ENCODE data around the gene MPND. TPM values are rescaled to one million over a fixed set of nuclear protein-coding genes. Genes with fewer than 3 reads are reported as not detected.

The MPND gene
- total and polyA plus RNA-seq, 2 of the 13 experiments (the other 11 are each of a cell fraction or from before 2014, with no cell fraction given), result 10.8 to 15.8 TPM

DNA sequence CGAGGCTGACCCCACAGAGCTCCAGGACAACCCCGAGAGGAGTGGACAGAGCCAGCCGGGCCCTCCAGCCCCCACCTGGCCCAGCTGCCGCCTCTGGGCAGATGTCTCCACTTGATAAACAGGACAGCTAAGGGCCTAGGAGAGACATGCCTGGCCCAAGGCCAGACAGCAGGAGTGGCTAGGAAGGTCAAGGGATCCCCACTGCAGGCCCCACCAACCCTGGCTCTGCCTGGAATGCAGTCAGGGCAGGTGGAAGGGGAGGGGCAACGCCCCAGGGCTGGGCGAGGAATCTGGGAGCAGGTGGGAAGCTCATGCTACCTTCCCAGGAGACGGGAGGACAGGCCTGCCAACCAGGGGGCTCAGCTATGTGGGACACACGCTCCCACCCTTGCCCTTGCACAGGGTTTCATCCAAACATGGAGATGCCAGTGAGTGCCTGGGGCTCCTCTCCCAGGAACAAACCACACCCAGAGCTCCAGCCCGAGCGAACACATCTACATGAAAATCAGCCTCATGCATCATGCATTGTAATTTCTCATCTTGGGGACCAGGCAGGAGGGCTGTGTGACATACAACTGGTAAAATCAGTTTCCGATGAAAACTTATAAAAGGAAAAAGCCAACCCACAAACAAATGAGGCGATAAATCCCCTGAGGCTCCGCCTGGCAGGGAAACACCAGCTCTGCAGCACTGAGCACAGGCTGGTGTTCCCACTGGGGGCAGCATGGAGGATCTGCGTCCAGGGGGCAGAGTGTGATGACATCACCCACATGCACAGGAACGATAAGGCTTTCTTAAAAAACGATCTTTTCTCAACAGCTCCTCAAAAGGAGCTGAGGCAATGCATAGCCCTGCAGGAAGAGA is 32.0 kb downstream of the MPND start (continued):
- TF ChIP-seq ARID5B (CRISPR knock-in tag; IDR thresholded peaks at IDR 0.05) (peak; percentile 16; the same call in 1 of the 2 replicates), PAF1 (CRISPR knock-in tag; IDR thresholded peaks at IDR 0.05) (no peak), ZKSCAN8 (CRISPR knock-in tag; IDR thresholded peaks at IDR 0.05; ENCODE audit: borderline replicate concordance) (no peak), TEF (CRISPR knock-in tag; IDR thresholded peaks at IDR 0.05) (no peak), KAT8 (CRISPR knock-in tag; IDR thresholded peaks at IDR 0.05) (no peak), FOSL2 (CRISPR knock-in tag; IDR thresholded peaks at IDR 0.05) (0 out of 2 replicates have a peak, but pooled peaks have one; percentile 10), SIX1 (CRISPR knock-in tag; IDR thresholded peaks at IDR 0.05; ENCODE audit: borderline replicate concordance) (no peak), ZNF33A (CRISPR knock-in tag; IDR thresholded peaks at IDR 0.05; ENCODE audit: borderline replicate concordance) (no peak), SP1 (IDR thresholded peaks at IDR 0.05) (no peak), SP1 (CRISPR knock-in tag; IDR thresholded peaks at IDR 0.05) (no peak), ZBTB3 (CRISPR knock-in tag; IDR thresholded peaks at IDR 0.05; ENCODE audit: borderline replicate concordance, low read depth) (no peak)
- TF ChIP-seq, protein P1, sequence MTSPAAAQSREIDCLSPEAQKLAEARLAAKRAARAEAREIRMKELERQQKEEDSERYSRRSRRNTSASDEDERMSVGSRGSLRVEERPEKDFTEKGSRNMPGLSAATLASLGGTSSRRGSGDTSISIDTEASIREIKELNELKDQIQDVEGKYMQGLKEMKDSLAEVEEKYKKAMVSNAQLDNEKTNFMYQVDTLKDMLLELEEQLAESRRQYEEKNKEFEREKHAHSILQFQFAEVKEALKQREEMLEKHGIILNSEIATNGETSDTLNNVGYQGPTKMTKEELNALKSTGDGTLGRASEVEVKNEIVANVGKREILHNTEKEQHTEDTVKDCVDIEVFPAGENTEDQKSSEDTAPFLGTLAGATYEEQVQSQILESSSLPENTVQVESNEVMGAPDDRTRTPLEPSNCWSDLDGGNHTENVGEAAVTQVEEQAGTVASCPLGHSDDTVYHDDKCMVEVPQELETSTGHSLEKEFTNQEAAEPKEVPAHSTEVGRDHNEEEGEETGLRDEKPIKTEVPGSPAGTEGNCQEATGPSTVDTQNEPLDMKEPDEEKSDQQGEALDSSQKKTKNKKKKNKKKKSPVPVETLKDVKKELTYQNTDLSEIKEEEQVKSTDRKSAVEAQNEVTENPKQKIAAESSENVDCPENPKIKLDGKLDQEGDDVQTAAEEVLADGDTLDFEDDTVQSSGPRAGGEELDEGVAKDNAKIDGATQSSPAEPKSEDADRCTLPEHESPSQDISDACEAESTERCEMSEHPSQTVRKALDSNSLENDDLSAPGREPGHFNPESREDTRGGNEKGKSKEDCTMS (CRISPR knock-in tag; conservative IDR thresholded peaks at IDR 0.05), result no peak
- TF ChIP-seq, protein P2, sequence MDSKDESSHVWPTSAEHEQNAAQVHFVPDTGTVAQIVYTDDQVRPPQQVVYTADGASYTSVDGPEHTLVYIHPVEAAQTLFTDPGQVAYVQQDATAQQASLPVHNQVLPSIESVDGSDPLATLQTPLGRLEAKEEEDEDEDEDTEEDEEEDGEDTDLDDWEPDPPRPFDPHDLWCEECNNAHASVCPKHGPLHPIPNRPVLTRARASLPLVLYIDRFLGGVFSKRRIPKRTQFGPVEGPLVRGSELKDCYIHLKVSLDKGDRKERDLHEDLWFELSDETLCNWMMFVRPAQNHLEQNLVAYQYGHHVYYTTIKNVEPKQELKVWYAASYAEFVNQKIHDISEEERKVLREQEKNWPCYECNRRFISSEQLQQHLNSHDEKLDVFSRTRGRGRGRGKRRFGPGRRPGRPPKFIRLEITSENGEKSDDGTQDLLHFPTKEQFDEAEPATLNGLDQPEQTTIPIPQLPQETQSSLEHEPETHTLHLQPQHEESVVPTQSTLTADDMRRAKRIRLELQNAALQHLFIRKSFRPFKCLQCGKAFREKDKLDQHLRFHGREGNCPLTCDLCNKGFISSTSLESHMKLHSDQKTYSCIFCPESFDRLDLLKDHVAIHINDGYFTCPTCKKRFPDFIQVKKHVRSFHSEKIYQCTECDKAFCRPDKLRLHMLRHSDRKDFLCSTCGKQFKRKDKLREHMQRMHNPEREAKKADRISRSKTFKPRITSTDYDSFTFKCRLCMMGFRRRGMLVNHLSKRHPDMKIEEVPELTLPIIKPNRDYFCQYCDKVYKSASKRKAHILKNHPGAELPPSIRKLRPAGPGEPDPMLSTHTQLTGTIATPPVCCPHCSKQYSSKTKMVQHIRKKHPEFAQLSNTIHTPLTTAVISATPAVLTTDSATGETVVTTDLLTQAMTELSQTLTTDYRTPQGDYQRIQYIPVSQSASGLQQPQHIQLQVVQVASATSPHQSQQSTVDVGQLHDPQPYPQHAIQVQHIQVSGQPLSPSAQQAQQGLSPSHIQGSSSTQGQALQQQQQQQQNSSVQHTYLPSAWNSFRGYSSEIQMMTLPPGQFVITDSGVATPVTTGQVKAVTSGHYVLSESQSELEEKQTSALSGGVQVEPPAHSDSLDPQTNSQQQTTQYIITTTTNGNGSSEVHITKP (CRISPR knock-in tag; IDR thresholded peaks at IDR 0.05; ENCODE audit: low read depth), result no peak

Data from HepG2 (cell line).